K562 (cell line): Measurements from ENCODE around the gene ICA1L. TPM values are rescaled to one million over a fixed set of nuclear protein-coding genes. Genes with fewer than 3 reads are reported as not detected.
"Not testable (repeated sequence)": the region's sequence is repeated elsewhere in the genome, so short reads cannot be mapped to it uniquely, and the experiment has no call there.

ENCODE experiments used
- ATAC-seq: fragments of 200-7000 bp; cut with Tn5 transposase; 3 replicates; pipeline ENCODE4 v1.9.1; 2020; ENCODE audit warnings: moderate library complexity
- BruUV-seq: library from RNA; stranded (reverse); fragments of 400-500 nt; replicated peaks from 2 replicates; lab custom pipeline; 2021; lab: Mats Ljungman, UMichigan
- CTCF ChIA-PET: fragments of 300-600 bp; formaldehyde crosslinking; extraction: SDS; loops from one replicate; lab custom pipeline; 2021; ENCODE audit warnings: low intra/inter-chr PET ratio; lab: Yijun Ruan, JAX
- POLR2A ChIA-PET: fragments of 300-600, 350-650 bp; sonication (Branson Sonifier 250); formaldehyde crosslinking; extraction: SDS; loops from one replicate; lab custom pipeline; 2021; ENCODE audit warnings: antibody characterized with exemption, inconsistent platforms; lab: Yijun Ruan, JAX
- DNase-seq, 4 experiments: peaks; one replicate each; pipeline versions ENCODE4 v3.0.0 to v3.0.0-alpha.2; 2011 to 2018; ENCODE audit warnings: low spot score in 3 of 4, mixed read lengths in 3 of 4; ENCODE audit errors: extremely low read depth in 1 of 4
- FAIRE-seq: peaks from 2 replicates; lab custom pipeline; 2011; peaks lifted over from hg19 to GRCh38; lab: Jason Lieb, UNC
- H2AFZ ChIP-seq: 2 replicates; pipeline ENCODE4 v1.6.0; 2011; ENCODE audit warnings: low read depth, low read length, control low read depth, inconsistent platforms
- H3K27ac ChIP-seq: fragments of 200-600 bp; 3 replicates; pipeline ENCODE4 v1.8.0; 2011; ENCODE audit warnings: low read depth, mild to moderate bottlenecking, control low read depth, inconsistent platforms, low read length, moderate library complexity, mixed read lengths; ENCODE audit errors: extremely low read depth
- H3K27me3 ChIP-seq, 2 experiments: fragments of 300-600 bp in 1 of 2; 2 replicates in 1 of 2; 3 replicates in 1 of 2; pipeline versions ENCODE4 v1.6.0 to v1.8.0; 2011; ENCODE audit warnings: inconsistent platforms in 2 of 2, low read length in 2 of 2, mild to moderate bottlenecking in 1 of 2, mixed read lengths in 1 of 2, moderate library complexity in 1 of 2; ENCODE audit not compliant: control insufficient read depth in 2 of 2, insufficient read depth in 2 of 2
- H3K36me3 ChIP-seq: fragments of 300-600 bp; 3 replicates; pipeline ENCODE4 v1.8.0; 2011; ENCODE audit warnings: mild to moderate bottlenecking, low read length, inconsistent platforms; ENCODE audit not compliant: control insufficient read depth, insufficient read depth
- H3K4me1 ChIP-seq, 2 experiments: fragments of 200-600 bp in 1 of 2; replicated peaks in 1 of 2; 2 replicates in 1 of 2; 3 replicates in 1 of 2; pipeline versions ENCODE4 v1.5.1 to v1.8.0; 2011; ENCODE audit warnings: inconsistent platforms in 2 of 2, low read length in 2 of 2, mild to moderate bottlenecking in 1 of 2, mixed read lengths in 1 of 2, moderate library complexity in 1 of 2; ENCODE audit not compliant: control insufficient read depth in 2 of 2, insufficient read depth in 2 of 2
- H3K4me2 ChIP-seq: 2 replicates; pipeline ENCODE4 v1.6.1; 2011; ENCODE audit warnings: low read length, control low read depth, inconsistent platforms, mixed read lengths; ENCODE audit not compliant: insufficient read depth
- H3K4me3 ChIP-seq: fragments of 200-600 bp; sonication (generic), shearing (Covaris generic); 2 replicates; pipeline ENCODE4 v1.5.1; 2016; ENCODE audit warnings: control low read depth, inconsistent platforms
- H3K79me2 ChIP-seq: fragments of 200-600 bp; 3 replicates; pipeline ENCODE4 v1.8.0; 2011; ENCODE audit warnings: low read length, inconsistent platforms; ENCODE audit not compliant: control insufficient read depth, insufficient read depth
- H3K9ac ChIP-seq, 2 experiments: 2 replicates each; pipeline versions ENCODE4 v1.6.0 to v1.6.1; 2011; ENCODE audit warnings: low read depth in 2 of 2, low read length in 2 of 2, control low read depth in 1 of 2, inconsistent platforms in 1 of 2, mild to moderate bottlenecking in 1 of 2, mixed read lengths in 1 of 2; ENCODE audit not compliant: insufficient read depth in 1 of 2
- H3K9me1 ChIP-seq: one replicate; pipeline ENCODE4 v1.6.0; 2011; ENCODE audit warnings: inconsistent platforms, mild to moderate bottlenecking, low read length, moderate library complexity; ENCODE audit not compliant: control insufficient read depth, insufficient read depth
- H3K9me3 ChIP-seq: replicated peaks from 2 replicates; pipeline ENCODE4 v1.5.1; 2011; ENCODE audit warnings: low read depth, low read length, inconsistent platforms; ENCODE audit not compliant: control insufficient read depth, insufficient read depth
- H4K20me1 ChIP-seq: replicated peaks from 2 replicates; pipeline ENCODE4 v1.6.1; 2011; ENCODE audit warnings: low read length, inconsistent platforms, mixed read lengths; ENCODE audit not compliant: control insufficient read depth, insufficient read depth
- CREB5 ChIP-seq: fragments of 250-450 bp; sonication (Bioruptor Pico); IDR thresholded peaks from 2 replicates; pipeline ENCODE4 v1.5.0; 2020; ENCODE audit warnings: mild to moderate bottlenecking
- EP400 ChIP-seq: fragments of 450-650 bp; IDR thresholded peaks from 2 replicates; pipeline ENCODE4 v1.6.1; 2017; ENCODE audit warnings: antibody characterized with exemption, mild to moderate bottlenecking, moderate library complexity
- MAFK ChIP-seq: IDR thresholded peaks from 2 replicates; pipeline ENCODE4 v1.6.1; 2011; ENCODE audit warnings: low read length, improper control_type of control experiment
- RHOXF2B ChIP-seq: fragments of 250-450 bp; sonication (Bioruptor Pico); conservative IDR thresholded peaks from 2 replicates; pipeline ENCODE4 v1.5.1; 2021
- THAP7 ChIP-seq: fragments of 250-450 bp; sonication (Bioruptor Pico); IDR thresholded peaks from 2 replicates; pipeline ENCODE4 v1.5.0; 2021
- WGBS: fragments of 100-300 bp; shearing (Covaris generic); methylation state at CpG from one replicate; pipeline ENCODE4 v1.1.6; 2016; ENCODE audit warnings: low coverage, mixed read lengths; ENCODE audit not compliant: insufficient coverage; ENCODE audit errors: missing lambda C conversion rate; 5-methylcytosine and 5-hydroxymethylcytosine counted together
- in situ Hi-C: fragments of 300-500 bp; cut with MboI; formaldehyde crosslinking; loops from 4 replicates; pipeline ENCODE4 v1.15.0; 2018; ENCODE audit warnings: inconsistent platforms, mixed read lengths
- intact Hi-C: fragments of 100-400 bp; cut with micrococcal nuclease; formaldehyde crosslinking; loops from 2 replicates; pipeline ENCODE4 v1.14.2; 2022
- polyA plus RNA-seq, 8 experiments: library from polyadenylated mRNA; depleted of rRNA in 4 of 8; stranded (reverse) in 5 of 8; unstranded in 3 of 8; fragments of >200 nt; fragmentation: Nextera tagmentation in 2 of 8; fragmentation: Illumina TruSeq in 1 of 8; extraction: Ambion mirVana in 2 of 8; extraction: Trizol in 1 of 8; gene quantifications; 2 replicates each; pipeline versions ENCODE4 v1.2.1 to v1.2.3, GENCODE V29; 2011 to 2014; ENCODE audit warnings: inconsistent platforms in 1 of 8, missing spikeins in 1 of 8
- total RNA-seq, 7 experiments: library from RNA; depleted of rRNA in 6 of 7; stranded (reverse); fragments of >200 nt in 6 of 7; fragmentation: Illumina TruSeq in 2 of 7; extraction: Trizol in 2 of 7; gene quantifications; 2 replicates each; pipeline versions ENCODE4 v1.2.1 to v1.2.3, GENCODE V29; 2011 to 2021; ENCODE audit warnings: low replicate concordance in 1 of 7

The ICA1L gene
- total and polyA plus RNA-seq, 9 of the 15 experiments (the other 6 are each of a cell fraction or from before 2014, with no cell fraction given) = 0.57 to 1.7 (median 1.1) TPM

- H3K9me1 ChIP-seq = no peaks in the 10 kb centered on the region
- H3K4me3 ChIP-seq = no peak overlapping the region
- no peak overlapping the region for H2AFZ ChIP-seq
- in situ Hi-C loops = no loop called here
- BruUV-seq = no TSS peak
- FAIRE-seq (no peak), ATAC-seq (no peak)
- POLR2A ChIA-PET = interaction anchor here (1.0 kb wide), 1 partner anchor 10 kb away, joined by 3 read pairs; no protein-coding TSS in a partner anchor
- H3K9me3 ChIP-seq = no peaks in the 10 kb centered on the region
- no peaks in the 10 kb centered on the region for H4K20me1 ChIP-seq
- H3K4me1 ChIP-seq = no peaks in the 10 kb centered on the region
- no peaks in the 10 kb centered on the region for H3K27me3 ChIP-seq
- H3K4me2 ChIP-seq = no peak overlapping the region
- no peak overlapping the region for H3K27ac ChIP-seq
- TF ChIP-seq THAP7 (CRISPR knock-in tag) = no peak
- TF ChIP-seq MAFK = no peak
- TF ChIP-seq RHOXF2B (CRISPR knock-in tag) = no peak
- no peak for TF ChIP-seq CREB5 (CRISPR knock-in tag)
- no peak for TF ChIP-seq EP400
- TF ChIP-seq, all 486 proteins: peak for 0
- Histone ChIP-seq H3K36me3 (no peaks in the 10 kb centered on the region), H3K79me2 (no peaks in the 10 kb centered on the region), H3K9ac (no peak overlapping the region)
- no peak for DNase-seq
- intact Hi-C loops = no loop called here
- 11% methylated on average over 3 of the region's 3 CpGs for WGBS
- CTCF ChIA-PET = no interaction called here
These were observed 13.0 kb downstream of the ICA1L start for GRCh38 chr2:202858601-202859000.

- H3K27ac ChIP-seq, in situ Hi-C loops, H3K36me3 ChIP-seq, DNase-seq, H3K9ac ChIP-seq, H3K4me1 ChIP-seq, H3K4me3 ChIP-seq, intact Hi-C loops, H3K9me3 ChIP-seq, H3K27me3 ChIP-seq, H4K20me1 ChIP-seq, H3K79me2 ChIP-seq, FAIRE-seq, BruUV-seq, H3K4me2 ChIP-seq, H3K9me1 ChIP-seq, CTCF ChIA-PET: not testable (repeated sequence)
- WGBS = 14% methylated on average over 2 of the region's 3 CpGs
- peak; percentile 51; the same call in 2 of the 3 replicates for ATAC-seq
- H2AFZ ChIP-seq = peak overlapping the region; percentile 79
- POLR2A ChIA-PET = interaction anchor here (0.6 kb wide), 1 partner anchor 393 kb away, joined by 3 read pairs; no protein-coding TSS in a partner anchor
These were observed 22.2 kb downstream of the ICA1L start for GRCh38 chr2:202849343-202849742.
